IMR-90 (cell line): ENCODE data around the gene SLF2. TPM values are rescaled to one million over a fixed set of nuclear protein-coding genes. Genes with fewer than 3 reads are reported as not detected.
A peak's percentile ranks its signal among the peaks of the same experiment; 100 is the strongest.

Experiments used
- ATAC-seq: fragments of 200-7000 bp; cut with Tn5 transposase; 2 replicates; pipeline ENCODE4 v1.9.1; 2020; ENCODE audit warnings: low read depth, mild to moderate bottlenecking, moderate library complexity
- BruUV-seq: library from RNA; stranded (reverse); fragments of 400-500 nt; replicated peaks from 2 replicates; lab custom pipeline; 2021; lab: Mats Ljungman, UMichigan
- CTCF ChIA-PET: fragments of 300-600 bp; formaldehyde crosslinking; extraction: SDS; loops from one replicate; lab custom pipeline; 2021; ENCODE audit warnings: antibody characterized with exemption; lab: Yijun Ruan, JAX
- POLR2A ChIA-PET: fragments of 300-600 bp; sonication (Branson Sonifier 250); formaldehyde crosslinking; loops from one replicate; lab custom pipeline; 2022; ENCODE audit warnings: antibody characterized with exemption; ENCODE audit not compliant: unreplicated experiment; lab: Charles Lee
- DNase-seq: peaks from one replicate; pipeline ENCODE4 v3.0.0; 2013
- H2AFZ ChIP-seq: replicated peaks from 2 replicates; pipeline ENCODE3; 2013; ENCODE audit warnings: low read length, mild to moderate bottlenecking; ENCODE audit not compliant: poor library complexity
- H2AK5ac ChIP-seq: 2 replicates; pipeline ENCODE4 v1.6.1; 2013; ENCODE audit warnings: low read depth, low read length, inconsistent platforms
- H2AK9ac ChIP-seq: replicated peaks from 2 replicates; pipeline ENCODE3; 2013; ENCODE audit warnings: mild to moderate bottlenecking, low read depth, low read length, moderate library complexity; ENCODE audit not compliant: poor library complexity
- H2BK120ac ChIP-seq: 2 replicates; pipeline ENCODE4 v1.6.1; 2013; ENCODE audit warnings: low read depth, low read length, inconsistent platforms
- H2BK15ac ChIP-seq: 3 replicates; pipeline ENCODE4 v1.6.1; 2013; ENCODE audit warnings: low read depth, low read length, inconsistent platforms
- H2BK20ac ChIP-seq: 2 replicates; pipeline ENCODE4 v1.6.1; 2013; ENCODE audit warnings: low read depth, mild to moderate bottlenecking, inconsistent platforms, low read length, moderate library complexity
- H2BK5ac ChIP-seq: 2 replicates; pipeline ENCODE4 v1.6.1; 2013; ENCODE audit warnings: mild to moderate bottlenecking, low read depth, low read length, inconsistent platforms; ENCODE audit not compliant: poor library complexity, severe bottlenecking
- H3K14ac ChIP-seq: replicated peaks from 2 replicates; pipeline ENCODE4 v1.6.1; 2013; ENCODE audit warnings: low read depth, low read length, inconsistent platforms
- H3K18ac ChIP-seq: 2 replicates; pipeline ENCODE4 v1.6.1; 2013; ENCODE audit warnings: low read depth, low read length, control low read depth
- H3K23ac ChIP-seq: 2 replicates; pipeline ENCODE4 v1.6.1; 2013; ENCODE audit warnings: low read depth, low read length, inconsistent platforms
- H3K27ac ChIP-seq: 2 replicates; pipeline ENCODE4 v1.5.1; 2013; ENCODE audit warnings: mild to moderate bottlenecking, control low read depth, low read length; ENCODE audit not compliant: insufficient read depth
- H3K27me3 ChIP-seq: 2 replicates; pipeline ENCODE4 v1.6.1; 2013; ENCODE audit warnings: low read length; ENCODE audit not compliant: control insufficient read depth, insufficient read depth
- H3K36me3 ChIP-seq: 2 replicates; pipeline ENCODE4 v1.6.1; 2013; ENCODE audit warnings: low read length, mixed read lengths; ENCODE audit not compliant: control insufficient read depth, insufficient read depth
- H3K4ac ChIP-seq: 2 replicates; pipeline ENCODE4 v1.6.1; 2013; ENCODE audit warnings: low read depth, low read length, inconsistent platforms
- H3K4me1 ChIP-seq: 2 replicates; pipeline ENCODE4 v1.6.1; 2013; ENCODE audit warnings: low read length, mixed read lengths; ENCODE audit not compliant: control insufficient read depth, insufficient read depth
- H3K4me2 ChIP-seq: 2 replicates; pipeline ENCODE4 v1.6.1; 2013; ENCODE audit warnings: low read depth, mild to moderate bottlenecking, control low read depth, low read length, moderate library complexity
- H3K4me3 ChIP-seq: 2 replicates; pipeline ENCODE4 v1.5.1; 2013; ENCODE audit warnings: low read depth, mild to moderate bottlenecking, control low read depth, low read length, moderate library complexity; ENCODE audit not compliant: insufficient read depth
- H3K56ac ChIP-seq: 2 replicates; pipeline ENCODE4 v1.6.1; 2013; ENCODE audit warnings: low read length, inconsistent platforms; ENCODE audit not compliant: insufficient read depth; ENCODE audit errors: extremely low read depth
- H3K79me1 ChIP-seq, 2 experiments: 2 replicates each; pipeline ENCODE4 v1.6.1; 2013; ENCODE audit warnings: low read length in 2 of 2, inconsistent platforms in 1 of 2, low read depth in 1 of 2
- H3K9ac ChIP-seq: 2 replicates; pipeline ENCODE4 v1.6.1; 2013; ENCODE audit warnings: low read depth, low read length, control low read depth
- H3K9me1 ChIP-seq: 2 replicates; pipeline ENCODE4 v1.6.1; 2013; ENCODE audit warnings: low read length, inconsistent platforms; ENCODE audit not compliant: insufficient read depth
- H3K9me3 ChIP-seq: 2 replicates; pipeline ENCODE4 v1.6.1; 2013; ENCODE audit warnings: low read length; ENCODE audit not compliant: control insufficient read depth, insufficient read depth
- H4K20me1 ChIP-seq: 2 replicates; pipeline ENCODE4 v1.6.1; 2013; ENCODE audit warnings: low read length, inconsistent platforms; ENCODE audit not compliant: insufficient read depth
- H4K5ac ChIP-seq: 2 replicates; pipeline ENCODE4 v1.6.1; 2013; ENCODE audit warnings: mild to moderate bottlenecking, low read depth, low read length, control low read depth
- H4K8ac ChIP-seq, 2 experiments: 2 replicates each; pipeline ENCODE4 v1.6.1; 2013; ENCODE audit warnings: low read depth in 2 of 2, low read length in 2 of 2, control low read depth in 1 of 2, inconsistent platforms in 1 of 2
- H4K91ac ChIP-seq: 2 replicates; pipeline ENCODE4 v1.6.1; 2013; ENCODE audit warnings: low read depth, low read length, inconsistent platforms; ENCODE audit not compliant: insufficient read depth
- CHD1 ChIP-seq: IDR thresholded peaks from 2 replicates; pipeline ENCODE4 v1.6.1; 2012; ENCODE audit warnings: low read depth, low read length, improper control_type of control experiment
- SMC3 ChIP-seq: fragments of 150-350 bp; IDR thresholded peaks from 2 replicates; pipeline ENCODE4 v1.6.1; 2016; ENCODE audit warnings: low read depth, mild to moderate bottlenecking, antibody characterized with exemption, low read length, moderate library complexity
- WGBS, 2 experiments: methylation state at CpG; one replicate each; pipeline versions ENCODE4 v1.1.5 to v1.1.7; 2013; ENCODE audit warnings: missing lambda C conversion rate in 2 of 2; ENCODE audit not compliant: insufficient read length in 1 of 2; ENCODE audit errors: extremely low coverage in 2 of 2; 5-methylcytosine and 5-hydroxymethylcytosine counted together
- dilution Hi-C: fragments of 300-500 bp; cut with HindIII; formaldehyde crosslinking; loops from one replicate; pipeline ENCODE4 v1.14.3; 2018; ENCODE audit warnings: low sequenced_read_pairs; ENCODE audit not compliant: unreplicated experiment
- in situ Hi-C: fragments of 300-500 bp; cut with MboI; formaldehyde crosslinking; loops from 3 replicates; pipeline ENCODE4 v1.14.3; 2019; ENCODE audit warnings: low sequenced_read_pairs, inconsistent platforms, mixed read lengths
- intact Hi-C: fragments of 100-400 bp; cut with micrococcal nuclease; formaldehyde crosslinking; loops from 2 replicates; pipeline ENCODE4 v1.10.0; 2022
- polyA plus RNA-seq, 3 experiments: library from polyadenylated mRNA; depleted of rRNA; stranded (reverse); fragments of >200 nt; gene quantifications; 2 replicates each; pipeline ENCODE4 v1.2.3, GENCODE V29; 2012; ENCODE audit warnings: low replicate concordance in 1 of 3
- total RNA-seq: library from RNA; depleted of rRNA; stranded (reverse); fragments of >200 nt; gene quantifications from 2 replicates; pipeline ENCODE4 v1.2.3, GENCODE V29; 2012
- TF ChIP-seq, protein P1 (sequence below): fragments of 150-350 bp; IDR thresholded peaks from 2 replicates; pipeline ENCODE4 v1.6.1; 2016; ENCODE audit warnings: low read depth, mild to moderate bottlenecking, low read length, moderate library complexity, borderline replicate concordance
- TF ChIP-seq, protein P2 (sequence below): conservative IDR thresholded peaks from 2 replicates; pipeline ENCODE4 v1.5.1; 2012; ENCODE audit warnings: mild to moderate bottlenecking, low read depth, low read length, improper control_type of control experiment

Gene SLF2
- total and polyA plus RNA-seq, 2 of the 4 experiments (the other 2 are of a cell fraction): 8.5 to 21.7 TPM

DNA sequence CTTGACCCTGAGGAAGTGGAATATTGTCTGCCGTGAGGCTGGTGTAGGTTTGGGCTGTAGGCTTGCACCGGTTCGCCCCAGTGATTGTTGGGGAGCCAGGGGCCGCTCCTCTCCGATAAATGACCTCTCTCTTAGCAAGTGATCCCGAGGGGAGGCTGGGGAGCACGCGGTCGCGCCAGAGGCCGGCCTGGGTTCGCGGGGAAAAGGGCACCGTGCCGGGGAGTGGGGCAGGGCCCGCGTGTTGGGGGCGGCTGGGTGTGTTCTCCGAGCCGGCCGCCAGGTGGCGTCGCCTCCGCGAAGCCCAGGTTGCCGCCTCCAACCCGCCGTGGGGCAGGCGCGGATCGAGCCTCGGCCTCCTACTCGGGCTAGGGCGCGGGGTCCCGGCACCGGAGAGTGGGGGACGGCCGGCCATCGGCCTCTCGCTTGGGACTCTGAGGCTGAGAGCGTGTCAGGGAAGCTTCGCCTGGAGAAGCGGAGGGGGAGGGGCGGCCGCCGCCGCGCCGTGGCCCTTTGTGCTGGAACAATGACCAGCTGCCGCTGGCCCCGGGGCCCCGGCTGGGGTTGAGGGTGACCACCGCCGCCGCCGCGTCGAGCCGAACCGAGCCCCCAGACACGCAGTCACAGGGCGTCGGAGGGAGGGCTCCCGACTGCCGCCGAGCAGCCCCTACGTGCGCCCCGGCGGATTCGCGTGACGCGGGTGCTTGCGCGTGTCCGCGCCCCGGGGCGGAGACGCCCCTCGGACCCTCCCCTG is 86.4 kb downstream of the SLF2 start (continued):
- TF ChIP-seq, protein P1, sequence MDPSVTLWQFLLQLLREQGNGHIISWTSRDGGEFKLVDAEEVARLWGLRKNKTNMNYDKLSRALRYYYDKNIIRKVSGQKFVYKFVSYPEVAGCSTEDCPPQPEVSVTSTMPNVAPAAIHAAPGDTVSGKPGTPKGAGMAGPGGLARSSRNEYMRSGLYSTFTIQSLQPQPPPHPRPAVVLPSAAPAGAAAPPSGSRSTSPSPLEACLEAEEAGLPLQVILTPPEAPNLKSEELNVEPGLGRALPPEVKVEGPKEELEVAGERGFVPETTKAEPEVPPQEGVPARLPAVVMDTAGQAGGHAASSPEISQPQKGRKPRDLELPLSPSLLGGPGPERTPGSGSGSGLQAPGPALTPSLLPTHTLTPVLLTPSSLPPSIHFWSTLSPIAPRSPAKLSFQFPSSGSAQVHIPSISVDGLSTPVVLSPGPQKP: no peak
- no peak; the same call in 1 of the 2 replicates for TF ChIP-seq CHD1

DNA sequence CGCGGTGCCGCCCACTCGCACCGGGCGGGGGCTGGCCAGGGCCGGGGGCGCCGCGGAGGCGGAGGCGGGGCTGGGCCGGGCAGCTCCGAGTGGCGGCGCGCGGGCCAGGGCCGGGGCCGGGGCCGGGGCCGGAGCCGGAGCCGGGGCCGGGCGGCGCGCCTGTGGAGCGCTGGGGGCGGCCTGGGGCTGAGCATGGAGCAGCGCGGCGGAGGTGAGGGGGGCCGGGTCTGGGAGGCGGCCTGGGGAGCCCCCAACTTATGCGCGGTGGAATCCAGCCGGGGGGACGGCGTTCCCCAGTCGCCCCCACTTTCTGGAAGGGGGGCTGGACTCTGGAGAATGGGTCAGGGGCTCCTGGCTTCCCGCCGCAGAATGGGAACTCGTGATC is 87.0 kb downstream of the SLF2 start, which contains the start of gene LZTS2:
TSS of gene LZTS2 (plus strand) at position 67 of the 385 bp plus-strand sequence. CDS start 2,731 bp downstream, outside the sequence.
- Histone ChIP-seq H3K4me2 (peak within 1 kb of the TSS; percentile 93), H3K4ac (peak within 1 kb of the TSS; percentile 100), H4K20me1 (peaks cover 45% of the 10 kb centered on the region), H3K27ac (peak within 1 kb of the TSS; percentile 95), H2AK5ac (peak within 1 kb of the TSS; percentile 100), H3K4me3 (peak within 1 kb of the TSS; percentile 78), H4K91ac (peak within 1 kb of the TSS; percentile 100), H2BK20ac (peak within 1 kb of the TSS; percentile 80), H4K8ac (peak within 1 kb of the TSS; percentile 80 to 99), H3K56ac (peak within 1 kb of the TSS; percentile 99), H2AK9ac (peak within 1 kb of the TSS; percentile 100), H3K36me3 (peaks cover 22% of the 10 kb centered on the region; the same call in 1 of the 2 replicates), H3K14ac (peak within 1 kb of the TSS; percentile 100), H3K79me1 (peaks cover 14 to 54% of the 10 kb centered on the region in 2 experiments), H3K23ac (peak within 1 kb of the TSS; percentile 100), H3K9ac (peak within 1 kb of the TSS; percentile 97), H3K9me3 (no peaks in the 10 kb centered on the region), H2BK5ac (peak within 1 kb of the TSS; percentile 97), H2BK15ac (peak within 1 kb of the TSS; percentile 99), H2AFZ (peak within 1 kb of the TSS; percentile 92), H3K18ac (peak within 1 kb of the TSS; percentile 88), H4K5ac (peak within 1 kb of the TSS; percentile 85), H3K4me1 (peaks cover 25% of the 10 kb centered on the region), H3K27me3 (no peaks in the 10 kb centered on the region), H2BK120ac (peak within 1 kb of the TSS; percentile 99), H3K9me1 (peaks cover 4% of the 10 kb centered on the region)
- TF ChIP-seq CHD1 (peak; percentile 41; the same call in 1 of the 2 replicates), SMC3 (no peak)
- TF ChIP-seq, protein P2, sequence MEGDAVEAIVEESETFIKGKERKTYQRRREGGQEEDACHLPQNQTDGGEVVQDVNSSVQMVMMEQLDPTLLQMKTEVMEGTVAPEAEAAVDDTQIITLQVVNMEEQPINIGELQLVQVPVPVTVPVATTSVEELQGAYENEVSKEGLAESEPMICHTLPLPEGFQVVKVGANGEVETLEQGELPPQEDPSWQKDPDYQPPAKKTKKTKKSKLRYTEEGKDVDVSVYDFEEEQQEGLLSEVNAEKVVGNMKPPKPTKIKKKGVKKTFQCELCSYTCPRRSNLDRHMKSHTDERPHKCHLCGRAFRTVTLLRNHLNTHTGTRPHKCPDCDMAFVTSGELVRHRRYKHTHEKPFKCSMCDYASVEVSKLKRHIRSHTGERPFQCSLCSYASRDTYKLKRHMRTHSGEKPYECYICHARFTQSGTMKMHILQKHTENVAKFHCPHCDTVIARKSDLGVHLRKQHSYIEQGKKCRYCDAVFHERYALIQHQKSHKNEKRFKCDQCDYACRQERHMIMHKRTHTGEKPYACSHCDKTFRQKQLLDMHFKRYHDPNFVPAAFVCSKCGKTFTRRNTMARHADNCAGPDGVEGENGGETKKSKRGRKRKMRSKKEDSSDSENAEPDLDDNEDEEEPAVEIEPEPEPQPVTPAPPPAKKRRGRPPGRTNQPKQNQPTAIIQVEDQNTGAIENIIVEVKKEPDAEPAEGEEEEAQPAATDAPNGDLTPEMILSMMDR: no peak
- in situ Hi-C loops (no loop called here), intact Hi-C loops (no loop called here), dilution Hi-C loops (no loop called here)
- DNase-seq (no peak), ATAC-seq (peak; percentile 59; the same call in 1 of the 2 replicates)
- BruUV-seq: no TSS peak
- POLR2A ChIA-PET: interaction anchor here (0.7 kb wide), 1 partner anchor 8 kb away, joined by 5 read pairs; no protein-coding TSS in a partner anchor
- CTCF ChIA-PET: interaction anchor here (0.7 to 4.4 kb wide), 3 partner anchors 11 to 17 kb away, joined by 3 to 48 read pairs (median 5); no protein-coding TSS in a partner anchor
- 3% methylated on average over 12 of the region's 44 CpGs; no CpG with 5 or more reads in 1 of the 2 experiments for WGBS, 2 experiments
